ENCODE results near the gene COL23A1.

The COL23A1 gene

GRCh38 chr5:178553517-178553916, 36.7 kb downstream of the COL23A1 start:
- no peak for DNase-seq

- no peak for DNase-seq
Observed at GRCh38 chr5:178551468-178551867, 38.7 kb downstream of the COL23A1 start.

- DNase-seq = no peak
Observed at GRCh38 chr5:178551059-178551458, 39.1 kb downstream of the COL23A1 start.

- no peak for DNase-seq
Observed at GRCh38 chr5:178548746-178549145, 41.4 kb downstream of the COL23A1 start.

- DNase-seq = peak; percentile 5
Observed at GRCh38 chr5:178547753-178548415, 42.3 kb downstream of the COL23A1 start.

- no peak for DNase-seq
Observed at GRCh38 chr5:178547052-178547666, 43.0 kb downstream of the COL23A1 start.

- no peak for DNase-seq
Observed at GRCh38 chr5:178546675-178547033, 43.5 kb downstream of the COL23A1 start.

- DNase-seq = no peak
Observed at GRCh38 chr5:178545941-178546674, 44.1 kb downstream of the COL23A1 start.

GRCh38 chr5:178545176-178545575, 45.0 kb downstream of the COL23A1 start:
- DNase-seq = no peak

GRCh38 chr5:178544166-178544834, 45.9 kb downstream of the COL23A1 start:
- no peak for DNase-seq

- no peak for DNase-seq
Observed at GRCh38 chr5:178542455-178542854, 47.7 kb downstream of the COL23A1 start.

- DNase-seq = no peak
Observed at GRCh38 chr5:178540526-178540925, 49.7 kb downstream of the COL23A1 start.

GRCh38 chr5:178538741-178539229, 51.4 kb downstream of the COL23A1 start:
- no peak for DNase-seq

- no peak for DNase-seq
Observed at GRCh38 chr5:178537467-178538371, 52.5 kb downstream of the COL23A1 start.

- no peak for DNase-seq
Observed at GRCh38 chr5:178536541-178537466, 53.4 kb downstream of the COL23A1 start.

- no peak for DNase-seq
Observed at GRCh38 chr5:178535299-178536175, 54.7 kb downstream of the COL23A1 start.

- no peak for DNase-seq
Observed at GRCh38 chr5:178533136-178533535, 57.1 kb downstream of the COL23A1 start.

GRCh38 chr5:178532666-178533065, 57.5 kb downstream of the COL23A1 start:
- DNase-seq = no peak

GRCh38 chr5:178532236-178532635, 58.0 kb downstream of the COL23A1 start:
- DNase-seq = no peak

- no peak for DNase-seq
Observed at GRCh38 chr5:178531786-178532185, 58.4 kb downstream of the COL23A1 start.
